ENCODE data around the gene SPDYE2B.
"Not testable (repeated sequence)": the region's sequence is repeated elsewhere in the genome, so short reads cannot be mapped to it uniquely, and the experiment has no call there.

SPDYE2B gene, protein sequence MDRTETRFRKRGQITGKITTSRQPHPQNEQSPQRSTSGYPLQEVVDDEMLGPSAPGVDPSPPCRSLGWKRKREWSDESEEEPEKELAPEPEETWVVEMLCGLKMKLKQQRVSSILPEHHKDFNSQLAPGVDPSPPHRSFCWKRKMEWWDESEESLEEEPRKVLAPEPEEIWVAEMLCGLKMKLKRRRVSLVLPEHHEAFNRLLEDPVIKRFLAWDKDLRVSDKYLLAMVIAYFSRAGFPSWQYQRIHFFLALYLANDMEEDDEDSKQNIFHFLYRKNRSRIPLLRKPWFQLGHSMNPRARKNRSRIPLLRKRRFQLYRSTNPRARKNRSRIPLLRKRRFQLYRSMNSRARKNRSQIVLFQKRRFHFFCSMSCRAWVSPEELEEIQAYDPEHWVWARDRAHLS

DNA sequence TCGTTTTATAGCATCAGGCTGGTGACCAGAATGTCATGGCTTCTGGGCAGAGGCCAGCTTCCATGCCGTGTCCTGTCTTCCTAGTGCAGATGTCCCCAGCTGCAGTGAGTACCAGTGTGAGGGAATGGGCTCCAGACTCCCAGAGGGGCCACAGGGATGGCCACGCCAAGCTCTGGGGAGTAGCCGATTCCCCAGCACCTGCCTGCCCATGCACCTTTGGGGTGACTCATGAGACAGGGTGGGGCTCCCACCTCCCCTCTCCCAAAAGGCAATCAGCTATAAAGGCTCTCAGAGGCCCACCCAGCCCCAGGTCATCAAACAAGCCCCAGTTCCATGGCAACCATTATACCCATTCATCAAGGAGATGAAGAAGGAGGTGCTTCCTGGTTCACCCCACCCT lies at the start of gene SPDYE2B:
Gene SPDYE2B, plus strand, starts transcription at position 396 of the 400 bp plus-strand sequence. CDS start 2,030 bp downstream, outside the sequence.
- not testable (repeated sequence) for DNase-seq

GRCh38 chr7:102602317-102602716 lies 47.8 kb upstream of the SPDYE2B start:
- not testable (repeated sequence) for DNase-seq

GRCh38 chr7:102604431-102605145 lies 45.5 kb upstream of the SPDYE2B start:
- DNase-seq, result not testable (repeated sequence)

GRCh38 chr7:102606848-102607247 lies 43.3 kb upstream of the SPDYE2B start:
- DNase-seq, result not testable (repeated sequence)

DNA sequence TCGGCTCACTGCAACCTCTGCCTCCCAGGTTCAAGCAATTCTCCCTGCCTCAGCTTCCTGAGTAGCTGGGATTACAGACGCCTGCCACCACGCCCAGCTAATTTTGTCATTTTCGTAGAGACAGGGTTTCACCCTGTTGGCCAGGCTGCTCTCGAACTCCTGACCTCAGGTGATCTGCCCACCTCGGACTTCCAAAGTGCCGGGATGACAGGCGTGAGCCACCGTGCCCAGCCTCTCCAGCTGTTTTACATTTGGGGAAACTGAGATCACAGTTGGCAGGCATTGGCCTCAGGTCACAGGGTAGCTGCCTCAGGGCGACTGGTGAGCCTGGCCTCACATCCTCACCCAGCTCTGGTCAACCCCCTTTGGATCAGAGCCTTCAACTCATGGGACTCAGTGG lies 40.4 kb upstream of the SPDYE2B start:
- DNase-seq, result not testable (repeated sequence)

DNA sequence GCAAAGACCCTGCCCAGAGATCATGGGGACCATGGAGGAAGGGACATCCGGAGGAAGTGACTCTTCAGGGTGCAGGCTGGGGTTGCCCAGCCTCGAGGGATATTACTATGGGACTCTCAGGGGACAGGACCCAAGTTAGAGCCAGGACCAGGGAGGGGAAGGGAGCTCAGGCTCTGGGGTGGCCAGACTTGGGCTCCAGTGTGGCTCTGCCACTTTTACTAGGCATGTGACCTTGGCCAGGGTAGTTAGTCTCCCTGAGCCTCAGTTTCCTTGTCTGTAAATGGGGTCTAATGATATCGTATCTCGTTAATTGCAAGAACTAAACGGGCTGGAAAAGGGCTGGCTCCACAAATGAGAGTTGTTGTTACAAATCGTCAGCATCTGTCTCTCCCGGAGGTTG lies 39.7 kb upstream of the SPDYE2B start:
- not testable (repeated sequence) for DNase-seq

DNA sequence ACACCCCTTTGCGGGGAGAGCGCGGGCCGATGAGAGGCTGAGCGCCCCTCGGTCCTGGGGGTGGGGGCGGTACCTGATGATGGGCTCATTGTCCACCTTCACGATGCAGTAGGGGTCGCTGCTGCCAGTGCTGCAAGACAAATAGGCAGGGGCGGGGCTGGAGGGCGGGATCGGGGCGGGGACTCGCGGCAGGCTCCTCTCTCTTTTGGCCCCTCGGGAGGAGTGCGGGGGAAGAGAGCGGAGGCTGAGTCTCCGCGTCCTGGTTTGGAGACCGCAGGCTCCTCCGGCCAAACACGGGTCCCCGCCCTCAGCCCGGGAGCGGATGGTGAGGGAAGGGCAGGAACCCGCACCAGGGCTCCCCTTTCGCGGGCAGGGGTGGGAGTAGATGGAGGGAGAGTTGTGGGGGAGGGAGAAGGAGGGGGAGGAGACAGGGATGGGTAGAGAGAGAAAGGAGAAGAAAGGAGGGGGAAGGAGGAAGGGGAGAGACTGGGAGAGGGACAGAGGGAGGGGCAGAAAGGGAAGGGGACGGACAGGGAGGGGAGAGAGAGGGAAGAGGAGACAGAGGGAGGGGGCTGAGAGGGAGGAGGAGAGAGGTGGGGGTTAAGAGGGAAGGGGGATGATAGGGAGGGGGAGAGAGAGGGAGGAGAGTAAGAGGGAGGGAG lies 39.0 kb upstream of the SPDYE2B start:
- DNase-seq, result not testable (repeated sequence)

GRCh38 chr7:102611675-102612325 lies 38.3 kb upstream of the SPDYE2B start:
- not testable (repeated sequence) for DNase-seq

DNA sequence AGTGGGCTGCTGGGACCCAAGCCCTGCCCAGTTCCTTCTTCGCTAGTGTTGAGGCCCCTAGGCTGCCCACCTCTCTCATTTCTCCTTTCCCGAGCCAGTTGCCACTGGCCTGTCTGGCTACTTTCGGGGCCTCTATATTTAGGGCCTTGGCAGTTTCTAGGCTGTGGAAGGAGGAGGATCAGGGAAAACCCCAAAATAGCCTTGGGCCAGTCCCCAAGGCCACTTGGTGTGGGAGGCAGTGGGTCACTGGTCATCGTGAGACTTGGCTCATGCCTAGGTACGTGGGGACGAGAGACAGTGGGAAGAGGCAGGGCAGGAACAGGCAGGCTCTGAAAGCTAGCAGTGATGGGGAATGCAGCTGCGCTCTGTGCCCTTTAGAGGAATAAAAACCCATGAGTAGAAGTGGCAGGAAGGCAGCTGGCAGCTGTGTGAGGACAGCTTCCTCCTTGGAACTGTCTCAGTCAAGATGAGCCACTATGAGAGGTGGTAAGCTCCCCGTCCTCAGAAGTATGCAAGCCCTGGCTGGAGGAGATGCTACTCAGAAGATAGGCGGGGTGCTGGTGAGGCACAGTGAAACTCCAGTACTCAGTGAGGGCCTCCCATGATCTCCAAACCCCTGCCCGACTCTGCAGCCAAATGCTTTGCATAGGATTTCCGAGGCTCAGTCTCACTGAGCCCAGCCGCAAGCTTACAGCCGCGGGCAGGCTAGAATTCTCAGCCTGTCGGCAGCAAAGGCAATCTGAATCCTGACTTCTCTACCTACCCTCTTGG lies 36.4 kb upstream of the SPDYE2B start:
- DNase-seq, result not testable (repeated sequence)

- not testable (repeated sequence) for DNase-seq
These were observed 35.8 kb upstream of the SPDYE2B start for GRCh38 chr7:102614346-102614697.

GRCh38 chr7:102614873-102615272 lies 35.2 kb upstream of the SPDYE2B start:
- DNase-seq, result not testable (repeated sequence)

DNA sequence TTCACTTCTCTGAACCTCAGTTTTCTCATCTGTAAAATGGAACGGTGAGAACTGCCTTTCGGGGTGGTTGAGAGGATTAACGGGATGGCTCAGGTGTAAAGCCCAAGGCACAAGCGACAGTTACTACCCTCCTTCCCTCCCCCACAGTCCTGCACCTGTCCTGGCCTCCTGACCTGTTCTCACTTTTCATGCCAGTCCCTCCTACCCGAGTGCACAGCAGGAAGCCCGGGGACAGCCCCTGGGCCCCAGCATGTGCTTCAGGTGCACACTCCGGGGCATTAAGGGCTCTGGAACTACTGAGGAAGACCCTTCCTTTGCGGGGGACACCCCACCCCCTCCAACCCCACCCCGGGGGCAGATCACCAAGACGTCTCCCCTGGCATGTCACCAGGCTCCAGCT lies 34.2 kb upstream of the SPDYE2B start:
- DNase-seq, result not testable (repeated sequence)

DNA sequence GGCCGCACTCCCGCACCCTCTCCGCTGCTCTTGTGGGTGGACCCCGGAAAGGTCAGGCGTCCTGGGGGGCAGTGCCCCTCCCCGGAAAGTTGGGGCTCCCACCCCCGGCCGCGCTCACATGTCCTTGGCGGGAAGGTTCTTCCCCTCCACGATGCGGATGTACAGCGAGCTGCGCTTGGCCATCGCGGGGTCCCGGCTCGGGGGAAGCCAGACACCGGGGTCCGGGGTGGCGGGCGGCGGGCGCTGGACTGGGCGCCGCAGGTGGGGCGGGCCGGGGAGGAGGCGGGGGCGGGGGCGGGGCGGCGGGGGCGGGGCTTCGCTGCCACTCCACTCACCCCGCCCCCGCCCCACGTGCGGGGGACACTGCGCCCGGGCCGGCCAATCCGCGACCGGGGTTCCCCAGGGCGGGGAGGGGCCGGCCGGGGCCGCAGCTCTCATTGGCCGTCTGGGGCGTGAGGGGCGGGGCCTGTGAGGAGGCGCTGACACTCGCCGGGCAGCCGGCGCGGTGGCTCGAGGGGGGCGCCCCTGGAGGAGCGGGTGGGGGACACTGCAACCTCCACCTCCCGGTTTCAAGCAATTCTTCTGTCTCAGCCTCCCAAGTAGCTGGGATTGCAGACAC lies 33.5 kb upstream of the SPDYE2B start, which contains the start of gene RASA4:
Gene RASA4, minus strand, starts transcription at position 250 of the 619 bp plus-strand sequence. Its CDS starts 67 bp downstream, at position 183.
- DNase-seq, result peak; percentile 57

- not testable (repeated sequence) for DNase-seq
These were observed 32.0 kb upstream of the SPDYE2B start for GRCh38 chr7:102618122-102618521.

- not testable (repeated sequence) for DNase-seq
These were observed 22.7 kb upstream of the SPDYE2B start for GRCh38 chr7:102627271-102627904.

- DNase-seq, result not testable (repeated sequence)
These were observed 19.5 kb upstream of the SPDYE2B start for GRCh38 chr7:102630622-102631021.

DNA sequence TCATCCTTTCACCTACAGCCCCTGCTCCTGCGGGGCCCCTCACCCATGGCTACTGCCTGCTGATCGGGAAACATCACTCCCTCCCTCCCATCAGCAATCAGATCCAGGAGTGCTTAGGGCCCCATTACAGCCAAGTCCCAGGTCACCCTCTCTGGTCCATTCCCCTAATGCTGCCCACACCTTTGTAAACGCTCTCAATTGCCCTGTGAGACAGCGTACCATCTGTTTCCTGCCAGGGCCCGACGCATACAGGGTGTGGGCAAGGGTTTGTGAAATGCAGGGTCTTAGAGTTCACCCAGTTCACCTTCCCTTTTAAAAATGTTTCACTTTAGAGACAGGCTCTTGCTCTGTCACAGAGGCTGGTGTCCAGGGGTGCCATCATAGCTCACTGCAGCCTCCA lies 15.8 kb upstream of the SPDYE2B start:
- DNase-seq, result not testable (repeated sequence)

- not testable (repeated sequence) for DNase-seq
These were observed 14.8 kb upstream of the SPDYE2B start for GRCh38 chr7:102635354-102635753.

DNA sequence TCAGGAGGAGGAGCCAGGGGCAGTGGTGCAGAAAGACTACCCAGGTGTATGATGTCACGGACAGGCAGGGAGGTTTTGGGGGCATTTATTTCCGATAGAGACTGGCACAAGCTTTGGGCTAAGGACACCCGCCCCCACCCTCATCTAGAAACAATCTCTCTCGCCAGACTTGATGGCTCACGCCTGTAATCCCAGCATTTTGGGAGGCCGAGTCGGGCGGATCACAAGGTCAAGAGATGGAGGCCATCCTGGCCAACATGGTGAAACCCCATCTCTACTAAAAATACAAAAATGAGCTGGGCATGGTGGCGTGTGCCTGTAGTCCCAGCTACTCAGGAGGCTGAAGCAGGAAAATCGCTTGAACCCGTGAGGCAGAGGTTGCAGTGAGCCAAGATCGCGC lies 13.2 kb upstream of the SPDYE2B start:
- DNase-seq, result not testable (repeated sequence)

DNA sequence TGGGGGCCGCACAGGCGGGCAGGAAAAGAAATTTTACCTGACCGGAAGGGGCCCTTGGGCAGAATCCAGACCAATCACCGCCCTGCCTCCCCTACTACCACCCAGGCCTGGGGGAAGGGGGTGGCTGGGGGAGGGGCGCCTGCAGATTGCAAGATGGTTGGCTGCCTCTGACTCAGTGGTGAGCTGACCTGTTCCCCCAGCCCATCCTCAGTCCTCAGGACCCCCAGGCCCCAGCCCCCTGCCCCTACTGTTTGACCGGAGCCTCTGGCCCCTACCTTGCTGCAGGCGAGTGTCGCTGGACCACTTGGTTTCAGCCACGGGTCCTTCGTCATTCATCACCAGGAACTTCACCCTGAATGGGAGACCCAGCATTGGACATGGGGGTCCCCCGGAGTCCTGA lies 11.3 kb upstream of the SPDYE2B start:
- not testable (repeated sequence) for DNase-seq

DNA sequence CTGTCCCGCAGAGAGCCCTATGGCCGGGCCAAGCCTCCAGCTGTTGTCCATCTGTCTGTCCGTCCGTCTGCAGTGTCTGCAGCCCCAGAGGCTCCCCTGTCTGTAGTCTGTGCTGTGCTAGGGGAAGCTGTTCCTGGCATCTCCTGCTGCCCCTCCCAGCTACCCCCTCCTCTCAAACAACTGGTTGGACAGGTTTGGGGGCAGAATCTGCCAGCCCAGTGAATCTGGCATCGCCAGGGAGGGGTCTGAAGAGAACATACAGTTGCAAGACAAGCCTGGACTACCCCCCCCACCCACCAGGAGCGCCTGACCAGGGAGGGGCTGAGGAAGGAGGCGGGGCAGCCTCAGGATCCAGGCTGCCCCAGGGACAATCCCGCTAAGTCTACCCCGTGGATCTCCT lies 7.4 kb upstream of the SPDYE2B start, which contains the start of gene UPK3BL1:
Gene UPK3BL1, minus strand, starts transcription at position 101 of the 400 bp plus-strand sequence. Its CDS starts 50 bp downstream, at position 51.
- not testable (repeated sequence) for DNase-seq
